ENCODE measurements around the gene ENPP3. TPM values are rescaled to one million over a fixed set of nuclear protein-coding genes. Genes with fewer than 3 reads are reported as not detected.

ENPP3 gene
- total RNA-seq, 1 experiment from 2014 or later: 0.15 TPM

DNA sequence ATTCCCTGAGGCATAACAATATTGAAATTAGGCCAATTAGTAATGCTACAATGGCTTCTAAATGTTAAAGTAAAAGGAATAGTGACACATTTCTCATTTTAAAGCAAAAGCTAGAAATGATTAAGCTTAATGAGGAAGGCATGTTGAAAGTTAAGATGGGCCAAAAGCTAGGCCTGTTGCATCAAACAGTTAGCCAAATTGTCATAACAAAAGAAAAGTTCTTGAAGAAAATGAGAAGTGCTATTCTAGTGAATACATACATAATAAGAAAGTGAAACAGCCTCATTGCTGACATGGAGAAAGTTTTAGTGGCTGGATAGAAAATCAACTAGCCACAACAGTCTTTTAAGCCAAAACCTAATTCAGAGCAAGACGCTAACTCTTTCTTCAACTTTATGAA lies 51.2 kb downstream of the ENPP3 start:
- no peak overlapping the region for H4K91ac ChIP-seq (ENCODE audit: insufficient read length, low read depth, low read length)
- H2AFZ ChIP-seq (ENCODE audit: low read length): no peak overlapping the region
- Mint-ChIP-seq H3K27ac (no peak overlapping the region; a peak in 1 of 7 replicates), H3K4me1 (peaks cover 7% of the 10 kb centered on the region in 2 experiments), H3K4me3 (no peak overlapping the region), H3K27me3 (ENCODE audit: low read depth) (peaks cover 8% of the 10 kb centered on the region), H3K36me3 (ENCODE audit: insufficient read depth in 1 of 3, low read depth in 3 of 3) (no peaks in the 10 kb centered on the region), H3K9me3 (no peaks in the 10 kb centered on the region)
- H3K18ac ChIP-seq (ENCODE audit: insufficient read length, low read depth, low read length): no peak overlapping the region
- no peaks in the 10 kb centered on the region for H3K79me2 ChIP-seq (ENCODE audit: insufficient read depth, low read length)
- no peak overlapping the region for H3K9ac ChIP-seq (ENCODE audit: extremely low read depth, insufficient read length, low read length)
- H2BK120ac ChIP-seq (ENCODE audit: low read depth, low read length, poor library complexity, severe bottlenecking): no peak overlapping the region
- H4K5ac ChIP-seq (ENCODE audit: insufficient read length, low read depth, low read length): no peak overlapping the region
- no peak overlapping the region for H3K23ac ChIP-seq (ENCODE audit: insufficient read length, low read depth, low read length)
- TF ChIP-seq, protein P1, sequence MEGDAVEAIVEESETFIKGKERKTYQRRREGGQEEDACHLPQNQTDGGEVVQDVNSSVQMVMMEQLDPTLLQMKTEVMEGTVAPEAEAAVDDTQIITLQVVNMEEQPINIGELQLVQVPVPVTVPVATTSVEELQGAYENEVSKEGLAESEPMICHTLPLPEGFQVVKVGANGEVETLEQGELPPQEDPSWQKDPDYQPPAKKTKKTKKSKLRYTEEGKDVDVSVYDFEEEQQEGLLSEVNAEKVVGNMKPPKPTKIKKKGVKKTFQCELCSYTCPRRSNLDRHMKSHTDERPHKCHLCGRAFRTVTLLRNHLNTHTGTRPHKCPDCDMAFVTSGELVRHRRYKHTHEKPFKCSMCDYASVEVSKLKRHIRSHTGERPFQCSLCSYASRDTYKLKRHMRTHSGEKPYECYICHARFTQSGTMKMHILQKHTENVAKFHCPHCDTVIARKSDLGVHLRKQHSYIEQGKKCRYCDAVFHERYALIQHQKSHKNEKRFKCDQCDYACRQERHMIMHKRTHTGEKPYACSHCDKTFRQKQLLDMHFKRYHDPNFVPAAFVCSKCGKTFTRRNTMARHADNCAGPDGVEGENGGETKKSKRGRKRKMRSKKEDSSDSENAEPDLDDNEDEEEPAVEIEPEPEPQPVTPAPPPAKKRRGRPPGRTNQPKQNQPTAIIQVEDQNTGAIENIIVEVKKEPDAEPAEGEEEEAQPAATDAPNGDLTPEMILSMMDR (conservative IDR thresholded peaks at IDR 0.05): no peak
- no peaks in the 10 kb centered on the region for H3K9me3 ChIP-seq (ENCODE audit: control insufficient read depth, low read depth, low read length)
- no peak overlapping the region for H3T11ph ChIP-seq (ENCODE audit: low read length)
- H3K14ac ChIP-seq (ENCODE audit: insufficient read depth, low read length): no peak overlapping the region
- H2BK5ac ChIP-seq (ENCODE audit: insufficient read length, low read length): no peak overlapping the region
- H2BK12ac ChIP-seq (ENCODE audit: insufficient read length, low read depth, low read length): no peak overlapping the region
- no peaks in the 10 kb centered on the region for H3K79me1 ChIP-seq (ENCODE audit: insufficient read depth, low read depth, low read length, poor library complexity, severe bottlenecking)
- no peak for DNase-seq
- H3K4me2 ChIP-seq (ENCODE audit: insufficient read depth, insufficient read length, low read length): no peak overlapping the region
- H3K56ac ChIP-seq (ENCODE audit: insufficient read length, low read depth, low read length): no peak overlapping the region
- no peaks in the 10 kb centered on the region for H3K27me3 ChIP-seq (ENCODE audit: insufficient read depth, low read length)
- H2BK20ac ChIP-seq (ENCODE audit: low read depth, low read length, poor library complexity, severe bottlenecking): no peak overlapping the region
- no peak overlapping the region for H4K8ac ChIP-seq (replicated peaks; ENCODE audit: insufficient read length, low read depth, low read length)
- no CpG with 5 or more reads among the region's 1 CpG for WGBS (ENCODE audit: extremely low coverage, insufficient read length, low lambda C conversion rate)
- no peak overlapping the region for H2AK5ac ChIP-seq (ENCODE audit: insufficient read length, low read length)
- no peak overlapping the region for H2BK15ac ChIP-seq (ENCODE audit: low read depth, low read length)
- H3K4me1 ChIP-seq (ENCODE audit: insufficient read depth, low read length): no peaks in the 10 kb centered on the region; the same call in 1 of the 2 replicates
- no peaks in the 10 kb centered on the region for H3K23me2 ChIP-seq (ENCODE audit: insufficient read length, low read depth, low read length, poor library complexity, severe bottlenecking)
- H3K4ac ChIP-seq (ENCODE audit: low read depth, low read length): no peak overlapping the region
- H3K27ac ChIP-seq (ENCODE audit: insufficient read length, low read depth, low read length): no peak overlapping the region
- no peaks in the 10 kb centered on the region for H4K20me1 ChIP-seq (ENCODE audit: control insufficient read depth, insufficient read depth, insufficient read length)

Measured in H9 (cell line).